Activated CD4-positive, CD25-positive, alpha-beta regulatory T cell treated with anti-CD3 and anti-CD28 coated beads, Interleukin-2, amount 50 U/mL, for 16 hours (primary cell): ENCODE results near the gene TJP3.

Experiments used
- DNase-seq: peaks from one replicate; pipeline ENCODE4 v3.0.0-alpha.2; 2020; ENCODE audit warnings: low read depth, low spot score

The TJP3 gene

GRCh38 chr19:3671680-3672574 lies 36.3 kb upstream of the TJP3 start:
- no peak for DNase-seq

DNA sequence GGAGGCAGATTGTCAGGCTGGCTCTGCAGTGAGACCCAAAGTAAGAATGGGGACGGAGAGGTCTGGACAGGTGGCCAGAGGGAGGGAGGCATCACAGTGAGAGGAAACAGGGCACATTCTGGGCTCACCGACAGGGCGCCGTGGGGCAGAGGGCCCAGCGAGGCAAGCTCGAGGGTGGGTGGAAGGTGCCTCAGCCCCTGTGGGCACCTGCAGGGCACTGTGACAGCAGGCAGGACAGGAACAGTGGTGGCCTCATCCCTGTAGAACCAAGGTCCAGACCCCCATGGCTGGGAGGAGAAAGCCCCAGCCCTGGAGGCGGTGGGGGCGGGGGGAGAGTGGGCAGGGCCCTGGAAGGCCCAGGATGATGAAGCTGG lies 35.6 kb upstream of the TJP3 start:
- no peak for DNase-seq

DNA sequence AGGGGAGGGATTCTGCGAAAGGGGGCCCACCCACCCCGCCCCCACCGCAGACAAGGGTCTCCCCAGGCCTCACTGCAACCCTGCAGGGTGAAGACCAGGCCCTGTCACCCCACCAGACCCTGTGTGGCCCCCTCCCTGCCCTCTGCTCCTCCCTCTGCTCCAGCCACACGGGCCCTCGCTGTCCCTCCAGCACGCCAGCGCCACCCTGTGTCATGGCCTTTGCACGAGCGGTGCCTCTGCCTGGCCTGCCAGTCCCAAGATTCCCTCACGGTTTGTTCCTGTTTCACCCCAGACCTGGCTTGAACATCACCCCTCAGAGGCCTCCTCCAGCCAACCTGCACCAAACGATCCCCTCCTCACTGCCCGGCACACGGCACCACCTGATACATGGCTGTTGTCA lies 35.2 kb upstream of the TJP3 start:
- no peak for DNase-seq

DNA sequence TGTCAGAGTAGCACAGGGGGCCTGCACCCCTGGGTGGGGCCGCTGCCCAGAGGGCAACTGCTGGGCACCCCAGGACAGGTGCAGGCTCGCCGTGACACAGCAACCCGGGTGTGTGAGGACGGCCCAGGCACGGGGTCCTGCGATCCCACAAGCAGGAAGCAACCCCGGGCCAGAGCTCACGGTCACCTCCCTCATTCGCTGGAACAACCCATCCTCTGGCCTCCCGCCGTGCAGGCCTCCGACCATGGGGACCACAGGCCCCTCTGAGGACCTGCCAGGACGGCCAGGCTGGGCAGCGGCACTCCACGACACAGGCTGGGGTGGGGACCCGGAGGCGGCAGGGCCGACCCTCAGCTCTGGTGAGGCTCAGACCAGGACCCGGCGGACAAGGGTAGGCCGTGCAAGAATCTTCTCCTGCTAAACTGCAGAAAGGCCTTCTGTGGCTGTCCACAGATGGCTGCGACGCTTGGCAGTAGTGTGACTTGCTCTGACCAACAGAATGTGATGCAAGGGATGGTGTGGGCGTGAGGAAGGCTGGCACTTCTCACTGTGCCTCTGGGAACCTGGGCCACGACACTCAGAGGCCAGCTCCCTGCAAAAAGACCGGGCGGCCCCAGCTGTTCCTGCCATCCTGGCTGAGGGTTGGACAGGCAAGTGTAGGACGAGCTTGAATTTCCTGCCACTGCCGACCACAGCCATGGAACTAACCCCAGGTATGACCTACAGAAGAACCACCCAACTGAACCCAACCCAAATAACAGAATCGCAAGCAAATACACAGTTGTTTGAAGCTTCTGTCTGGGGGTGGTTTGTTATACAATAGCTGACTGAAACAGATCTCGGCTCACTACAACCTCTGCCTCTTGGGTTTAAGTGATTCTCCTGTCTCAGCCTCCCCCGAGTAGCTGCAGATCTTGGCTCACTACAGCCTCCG lies 34.4 kb upstream of the TJP3 start:
- DNase-seq: no peak

- no peak for DNase-seq
Observed at GRCh38 chr19:3674784-3675543, 33.2 kb upstream of the TJP3 start.

GRCh38 chr19:3678188-3678587 lies 30.0 kb upstream of the TJP3 start:
- DNase-seq: no peak

- DNase-seq: no peak
Observed at GRCh38 chr19:3679138-3679537, 29.0 kb upstream of the TJP3 start.

DNA sequence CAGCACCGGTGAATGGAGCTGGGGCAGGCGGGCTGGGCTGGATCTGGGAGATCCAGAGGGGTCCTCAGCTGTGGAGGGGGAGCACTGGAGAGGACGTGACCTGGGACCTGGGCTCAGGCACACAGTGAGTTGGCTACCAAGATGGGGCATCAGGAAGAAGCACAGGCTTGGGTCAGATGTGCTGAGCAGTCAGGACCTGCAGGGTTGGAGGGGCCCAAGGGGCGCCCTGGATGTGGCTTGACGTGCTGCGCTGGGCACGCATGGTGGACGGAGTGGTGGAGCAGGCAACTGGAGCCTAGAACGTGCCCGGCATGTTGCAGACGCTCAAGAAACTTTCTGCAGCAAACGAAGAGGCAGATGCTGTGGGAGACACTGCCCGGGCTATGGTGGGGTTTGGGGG lies 28.6 kb upstream of the TJP3 start:
- DNase-seq: no peak

DNA sequence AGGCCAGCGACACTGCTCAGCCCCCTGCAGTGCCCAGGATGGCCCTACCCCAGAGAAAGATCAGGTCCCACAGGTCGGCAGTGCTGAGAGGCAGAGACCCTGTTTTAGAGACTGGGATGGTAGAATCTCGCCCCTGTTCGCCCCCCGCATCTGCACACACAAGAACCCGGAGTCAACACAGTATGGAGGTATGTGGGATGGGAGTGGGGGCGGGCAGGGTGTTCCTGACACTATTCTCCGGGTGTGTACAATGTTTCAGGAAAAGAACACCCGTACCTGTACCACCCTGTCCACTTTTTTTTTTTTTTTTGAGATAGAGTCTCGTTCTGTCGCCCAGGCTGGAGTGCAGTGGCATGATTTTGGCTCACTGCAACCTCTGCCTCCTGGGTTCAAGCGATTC lies 27.2 kb upstream of the TJP3 start:
- DNase-seq: no peak

DNA sequence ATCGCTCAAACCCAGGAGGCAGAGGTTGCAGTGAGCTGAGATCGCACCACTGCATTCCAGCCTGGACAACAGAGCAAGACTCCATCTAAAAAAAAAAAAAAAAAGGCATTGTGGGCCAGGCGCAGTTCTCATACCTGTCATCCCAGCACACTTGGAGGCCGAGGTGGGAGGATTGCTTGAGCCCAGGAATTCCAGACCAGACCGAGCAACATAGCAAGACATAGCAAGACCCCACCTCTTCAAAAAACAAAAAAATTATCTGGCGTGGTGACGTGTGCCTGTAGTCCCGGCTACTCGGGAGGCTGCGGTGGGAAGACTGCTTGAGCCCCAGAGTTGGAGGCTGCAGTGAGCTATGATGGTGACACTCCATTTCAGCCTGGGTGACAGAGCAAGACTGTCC lies 25.9 kb upstream of the TJP3 start:
- no peak for DNase-seq

DNA sequence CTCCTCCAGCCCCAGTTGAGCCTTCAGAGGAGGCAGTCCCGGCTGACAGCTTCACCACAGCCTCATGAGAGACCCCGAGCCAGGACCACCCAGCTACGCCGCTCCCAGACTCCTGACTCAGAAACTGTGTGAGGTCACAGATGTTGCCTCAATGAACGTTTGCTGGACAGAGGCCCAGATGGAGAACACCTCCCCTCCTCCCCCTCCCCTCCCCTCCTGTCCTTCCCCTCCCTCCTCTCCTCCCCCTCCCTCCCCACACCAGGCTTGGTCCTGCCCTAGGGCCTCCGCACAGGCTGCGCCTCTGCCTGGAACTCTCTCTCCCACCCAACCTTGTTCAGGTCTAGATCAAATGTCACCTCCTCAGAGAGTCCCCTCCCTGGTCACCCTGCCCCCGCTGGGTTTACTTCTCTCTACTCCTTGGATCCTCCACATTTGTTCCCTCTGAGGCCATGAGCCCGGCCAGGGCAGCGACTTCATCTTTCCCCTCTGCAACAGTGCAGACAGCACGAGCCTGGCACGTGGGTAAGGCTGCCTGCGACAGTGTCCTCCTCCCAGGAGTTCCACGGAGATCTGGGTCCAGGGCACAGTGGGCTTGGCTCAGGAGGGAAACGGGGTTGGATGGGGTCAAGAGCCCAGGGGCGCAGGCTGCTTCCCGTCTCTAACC lies 25.3 kb upstream of the TJP3 start:
- DNase-seq: no peak

DNA sequence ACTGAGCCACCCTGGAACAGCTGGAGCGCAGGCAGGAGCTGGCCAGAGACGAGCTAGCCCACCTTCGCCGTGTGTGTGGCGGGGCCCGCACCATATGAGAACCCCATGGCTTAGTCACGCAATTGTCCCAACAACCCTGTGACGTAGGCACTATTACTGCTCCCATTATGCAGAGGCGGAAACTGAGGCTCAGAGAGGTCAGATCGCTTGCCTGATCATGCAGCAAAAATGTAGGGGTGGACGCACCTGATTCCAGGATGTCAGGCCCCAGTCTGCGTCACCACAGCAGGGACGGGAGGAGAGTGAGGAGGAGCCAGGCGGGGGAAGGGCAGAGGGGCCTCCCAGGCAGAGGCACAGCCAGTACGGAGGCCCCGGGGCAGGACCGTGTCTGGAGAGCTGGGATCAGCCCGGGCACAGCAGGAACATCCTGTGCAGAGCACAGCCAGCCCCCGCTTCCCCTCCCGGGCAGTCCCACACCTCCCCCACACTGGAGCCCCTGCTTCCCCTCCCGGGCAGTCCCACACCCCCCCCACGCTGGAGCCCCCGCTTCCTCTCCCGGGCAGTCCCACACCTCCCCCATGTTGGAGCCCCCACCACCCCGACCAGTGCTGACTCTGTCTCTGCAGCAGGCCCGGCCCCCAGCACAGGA lies 24.7 kb upstream of the TJP3 start:
- no peak for DNase-seq

DNA sequence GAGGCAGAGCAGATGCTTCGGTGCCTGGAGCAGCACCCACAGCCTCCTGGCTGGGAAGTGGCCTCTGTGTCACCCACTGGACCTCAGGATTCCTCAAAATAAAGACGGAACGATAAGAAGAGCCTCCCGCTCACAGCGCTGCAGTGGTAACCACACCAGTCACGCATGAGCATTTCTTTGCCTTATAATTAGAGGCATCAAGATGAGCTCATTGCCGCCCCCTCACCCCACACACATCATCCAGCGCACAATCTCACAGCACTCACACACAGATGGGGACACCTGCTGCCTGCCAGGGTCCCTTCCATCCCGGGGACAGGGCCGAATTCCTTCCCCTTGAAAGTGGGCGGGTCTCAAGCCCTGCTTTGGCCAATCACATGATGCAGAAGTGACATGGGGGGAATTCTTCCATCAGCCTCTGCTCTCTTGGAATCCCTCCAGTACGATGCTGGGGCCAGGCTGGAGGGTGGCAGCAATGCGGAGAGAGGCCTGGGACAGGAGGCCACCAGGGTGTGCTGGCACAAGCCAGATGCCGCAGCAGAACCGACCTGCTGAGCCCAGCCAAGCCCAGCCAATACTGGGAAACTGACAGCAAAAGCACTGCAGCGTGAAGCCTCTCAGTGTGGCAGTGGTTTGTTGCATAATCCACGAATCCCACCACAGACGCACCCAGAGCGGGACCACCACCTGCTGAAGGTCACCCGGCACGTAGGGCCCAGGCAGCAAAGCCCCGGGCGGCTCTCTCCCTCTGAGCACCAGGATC lies 23.9 kb upstream of the TJP3 start:
- DNase-seq: no peak

DNA sequence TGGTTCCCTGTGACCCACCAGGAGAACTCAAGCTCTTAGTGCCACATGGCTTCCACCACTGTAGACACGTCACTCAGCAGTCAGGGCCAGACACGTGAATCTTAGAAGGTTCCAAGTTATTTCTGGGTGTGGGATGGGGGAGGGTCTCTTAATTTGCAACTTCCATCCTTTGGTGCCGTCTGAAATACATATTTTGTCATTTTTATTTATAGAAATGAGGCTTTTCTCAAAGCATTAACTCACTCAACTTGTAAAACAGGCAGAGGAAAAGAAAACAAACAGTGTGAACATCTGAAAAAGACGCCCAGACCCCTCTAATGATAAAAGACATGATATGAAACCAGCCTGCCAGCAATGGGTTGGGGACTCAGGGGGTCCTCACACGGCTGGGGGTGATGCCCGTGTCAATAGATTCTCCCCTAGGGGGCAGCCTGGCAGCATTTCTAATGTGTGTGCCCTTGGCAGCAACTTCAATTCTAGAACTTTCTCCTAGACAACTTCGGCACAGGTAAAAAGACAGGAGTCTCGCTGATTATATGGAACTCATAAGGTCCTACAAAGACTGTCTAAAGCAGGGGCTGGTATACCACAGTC lies 23.3 kb upstream of the TJP3 start:
- DNase-seq: no peak

- no peak for DNase-seq
Observed at GRCh38 chr19:3687393-3687773, 20.8 kb upstream of the TJP3 start.

GRCh38 chr19:3687774-3688706 lies 20.1 kb upstream of the TJP3 start:
- no peak for DNase-seq

DNA sequence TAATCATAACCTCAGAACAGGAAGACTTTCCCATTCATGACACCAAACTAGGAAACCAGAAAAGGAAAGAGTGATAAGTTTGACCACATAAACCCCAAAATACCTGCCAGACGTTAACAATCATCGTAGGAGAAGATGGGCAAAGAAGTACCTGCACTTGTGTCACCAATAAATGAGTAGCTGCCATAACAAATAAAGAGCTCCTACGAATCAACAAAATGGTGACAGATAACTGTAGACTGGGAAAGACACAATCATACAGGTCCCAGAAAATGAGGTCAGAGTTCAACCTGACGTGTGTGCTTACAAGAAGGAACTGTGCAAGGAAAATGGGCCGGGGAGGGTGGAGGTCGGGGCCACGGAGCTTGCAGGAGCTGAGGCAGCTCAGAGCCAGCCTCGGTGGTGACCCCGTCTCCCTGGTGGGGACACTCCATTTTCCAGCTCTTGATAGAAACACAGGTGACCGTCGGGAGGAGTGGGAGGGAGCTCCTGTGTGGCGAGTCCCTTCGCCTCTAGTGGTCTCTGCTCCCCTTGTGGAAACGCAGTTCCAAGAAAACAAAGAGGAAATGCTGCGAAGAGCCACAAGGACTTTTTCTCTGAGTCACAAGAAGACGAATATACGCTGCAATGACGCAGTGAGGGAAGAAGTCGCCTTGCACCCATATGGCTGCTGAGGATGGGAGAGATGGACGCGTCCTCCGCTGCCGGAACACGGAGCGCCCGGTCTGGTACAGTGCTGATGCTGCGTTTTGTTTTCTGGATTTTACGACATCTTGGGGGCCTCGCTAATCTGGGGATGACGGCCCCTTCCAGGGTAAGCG lies 17.4 kb upstream of the TJP3 start:
- no peak for DNase-seq

DNA sequence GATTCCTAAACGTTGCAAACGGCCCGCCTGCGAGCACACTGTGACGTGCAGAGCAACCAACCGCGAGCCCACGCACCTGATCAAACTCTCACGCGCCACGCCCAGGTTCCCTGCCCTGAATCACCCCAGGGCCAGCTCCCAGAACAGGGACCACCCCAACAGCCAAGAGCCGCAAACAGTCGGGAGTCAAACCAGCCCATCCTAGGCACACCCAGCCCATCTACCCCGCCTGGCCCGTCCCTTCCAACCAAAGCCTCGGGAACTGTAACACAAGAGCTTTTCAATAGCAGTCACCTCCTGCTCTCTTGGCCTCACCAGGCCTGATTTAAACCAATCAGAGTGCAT lies 16.8 kb upstream of the TJP3 start:
- DNase-seq: no peak
